ENCODE results near the gene ASGR1. TPM values are rescaled to one million over a fixed set of nuclear protein-coding genes. Genes with fewer than 3 reads are reported as not detected.

ASGR1 gene
- total RNA-seq, 2 experiments from 2014 or later = 1.1 to 1.2 TPM

- Histone ChIP-seq H3K27ac (ENCODE audit: low read depth, low read length, poor library complexity, severe bottlenecking) (no peak overlapping the region), H3K4me1 (ENCODE audit: insufficient read depth, low read length, poor library complexity, severe bottlenecking) (no peaks in the 10 kb centered on the region), H3K79me2 (ENCODE audit: insufficient read depth, low read depth, low read length) (no peaks in the 10 kb centered on the region), H2AFZ (ENCODE audit: low read length) (no peak overlapping the region), H4K20me1 (ENCODE audit: insufficient read depth, low read length) (no peaks in the 10 kb centered on the region), H3K4me3 (ENCODE audit: low read depth, low read length, poor library complexity, severe bottlenecking) (no peak overlapping the region), H3K9me3 (ENCODE audit: low read length) (no peaks in the 10 kb centered on the region), H3K9me2 (ENCODE audit: insufficient read depth, low read length) (no peaks in the 10 kb centered on the region), H3K4me2 (ENCODE audit: low read length) (no peak overlapping the region), H3K36me3 (ENCODE audit: insufficient read depth, low read length) (no peaks in the 10 kb centered on the region)
- intact Hi-C loops (cut with micrococcal nuclease; ENCODE audit: unreplicated experiment) = no loop called here
- POLR2A ChIA-PET = no interaction called here
- no peak for DNase-seq (ENCODE audit: low spot score)
- TF ChIP-seq EZH2phosphoT487 (IDR thresholded peaks at IDR 0.05; ENCODE audit: borderline replicate concordance, low read depth, low read length) = no peak
- TF ChIP-seq CTCF (conservative IDR thresholded peaks at IDR 0.05; ENCODE audit: low read length) = no peak
- BruUV-seq (replicated peaks) = no TSS peak
- CTCF ChIA-PET (ENCODE audit: unreplicated experiment) = no interaction called here
Measured at GRCh38 chr17:7156342-7156940, 22.7 kb downstream of the ASGR1 start.

- Histone ChIP-seq H3K27ac (ENCODE audit: low read depth, low read length, poor library complexity, severe bottlenecking) (no peak overlapping the region), H3K9me2 (ENCODE audit: insufficient read depth, low read length) (no peaks in the 10 kb centered on the region), H3K9me3 (ENCODE audit: low read length) (no peaks in the 10 kb centered on the region), H3K79me2 (ENCODE audit: insufficient read depth, low read depth, low read length) (no peaks in the 10 kb centered on the region), H4K20me1 (ENCODE audit: insufficient read depth, low read length) (no peaks in the 10 kb centered on the region), H3K36me3 (ENCODE audit: insufficient read depth, low read length) (no peaks in the 10 kb centered on the region), H3K4me3 (ENCODE audit: low read depth, low read length, poor library complexity, severe bottlenecking) (no peak overlapping the region), H2AFZ (ENCODE audit: low read length) (no peak overlapping the region), H3K4me2 (ENCODE audit: low read length) (no peak overlapping the region), H3K4me1 (ENCODE audit: insufficient read depth, low read length, poor library complexity, severe bottlenecking) (no peaks in the 10 kb centered on the region)
- no TSS peak for BruUV-seq (replicated peaks)
- TF ChIP-seq EZH2phosphoT487 (IDR thresholded peaks at IDR 0.05; ENCODE audit: borderline replicate concordance, low read depth, low read length) = no peak
- TF ChIP-seq CTCF (conservative IDR thresholded peaks at IDR 0.05; ENCODE audit: low read length) = peak; percentile 30; the same call in 1 of the 2 replicates
- DNase-seq (ENCODE audit: low spot score) = no peak
- ChIA-PET CTCF (ENCODE audit: unreplicated experiment) (no interaction called here), POLR2A (no interaction called here)
- intact Hi-C loops (cut with micrococcal nuclease; ENCODE audit: unreplicated experiment) = no loop called here
Measured at GRCh38 chr17:7147772-7148171, 31.4 kb downstream of the ASGR1 start.

GRCh38 chr17:7146115-7146514 is 33.1 kb downstream of the ASGR1 start:
- no peak for DNase-seq (ENCODE audit: low spot score)
- ChIA-PET POLR2A (interaction anchor here (0.6 kb wide), 1 partner anchor 21 kb away, joined by 3 read pairs; no protein-coding TSS in a partner anchor), CTCF (ENCODE audit: unreplicated experiment) (no interaction called here)
- Histone ChIP-seq H3K79me2 (ENCODE audit: insufficient read depth, low read depth, low read length) (no peaks in the 10 kb centered on the region), H3K27ac (ENCODE audit: low read depth, low read length, poor library complexity, severe bottlenecking) (no peak overlapping the region), H3K4me3 (ENCODE audit: low read depth, low read length, poor library complexity, severe bottlenecking) (no peak overlapping the region), H3K4me2 (ENCODE audit: low read length) (no peak overlapping the region), H3K36me3 (ENCODE audit: insufficient read depth, low read length) (no peaks in the 10 kb centered on the region), H3K9me3 (ENCODE audit: low read length) (no peaks in the 10 kb centered on the region), H2AFZ (ENCODE audit: low read length) (no peak overlapping the region), H3K4me1 (ENCODE audit: insufficient read depth, low read length, poor library complexity, severe bottlenecking) (no peaks in the 10 kb centered on the region), H4K20me1 (ENCODE audit: insufficient read depth, low read length) (no peaks in the 10 kb centered on the region), H3K9me2 (ENCODE audit: insufficient read depth, low read length) (no peaks in the 10 kb centered on the region)
- intact Hi-C loops (cut with micrococcal nuclease; ENCODE audit: unreplicated experiment) = no loop called here
- TF ChIP-seq EZH2phosphoT487 (IDR thresholded peaks at IDR 0.05; ENCODE audit: borderline replicate concordance, low read depth, low read length) (no peak), CTCF (conservative IDR thresholded peaks at IDR 0.05; ENCODE audit: low read length) (no peak)
- no TSS peak for BruUV-seq (replicated peaks)

Data from OCI-LY7 (cell line).